ENCODE data around the gene MRPL1.
"Not testable (repeated sequence)": the region's sequence is repeated elsewhere in the genome, so short reads cannot be mapped to it uniquely, and the experiment has no call there.

The MRPL1 gene

DNA sequence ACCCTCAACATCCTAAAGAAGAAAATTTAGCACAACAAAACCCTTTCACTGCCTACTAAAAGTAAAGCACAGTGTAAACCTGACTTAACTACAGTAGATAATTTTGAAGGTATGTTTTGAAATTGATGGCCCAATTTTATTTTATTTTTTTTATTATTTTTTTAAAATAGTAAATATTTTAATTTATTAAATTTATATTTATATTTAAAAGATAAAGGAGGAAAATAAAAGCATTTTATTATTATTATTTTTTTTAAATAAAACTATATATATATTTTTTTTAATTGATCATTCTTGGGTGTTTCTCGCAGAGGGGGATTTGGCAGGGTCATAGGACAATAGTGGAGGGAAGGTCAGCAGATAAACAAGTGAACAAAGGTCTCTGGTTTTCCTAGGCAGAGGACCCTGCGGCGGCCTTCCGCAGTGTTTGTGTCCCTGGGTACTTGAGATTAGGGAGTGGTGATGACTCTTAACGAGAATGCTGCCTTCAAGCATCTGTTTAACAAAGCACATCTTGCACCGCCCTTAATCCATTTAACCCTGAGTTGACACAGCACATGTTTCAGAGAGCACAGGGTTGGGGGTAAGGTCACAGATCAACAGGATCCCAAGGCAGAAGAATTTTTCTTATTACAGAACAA, 120.4 kb downstream of the MRPL1 start:
- DNase-seq (ENCODE audit: low read depth in 2 of 2) = not testable (repeated sequence)

DNA sequence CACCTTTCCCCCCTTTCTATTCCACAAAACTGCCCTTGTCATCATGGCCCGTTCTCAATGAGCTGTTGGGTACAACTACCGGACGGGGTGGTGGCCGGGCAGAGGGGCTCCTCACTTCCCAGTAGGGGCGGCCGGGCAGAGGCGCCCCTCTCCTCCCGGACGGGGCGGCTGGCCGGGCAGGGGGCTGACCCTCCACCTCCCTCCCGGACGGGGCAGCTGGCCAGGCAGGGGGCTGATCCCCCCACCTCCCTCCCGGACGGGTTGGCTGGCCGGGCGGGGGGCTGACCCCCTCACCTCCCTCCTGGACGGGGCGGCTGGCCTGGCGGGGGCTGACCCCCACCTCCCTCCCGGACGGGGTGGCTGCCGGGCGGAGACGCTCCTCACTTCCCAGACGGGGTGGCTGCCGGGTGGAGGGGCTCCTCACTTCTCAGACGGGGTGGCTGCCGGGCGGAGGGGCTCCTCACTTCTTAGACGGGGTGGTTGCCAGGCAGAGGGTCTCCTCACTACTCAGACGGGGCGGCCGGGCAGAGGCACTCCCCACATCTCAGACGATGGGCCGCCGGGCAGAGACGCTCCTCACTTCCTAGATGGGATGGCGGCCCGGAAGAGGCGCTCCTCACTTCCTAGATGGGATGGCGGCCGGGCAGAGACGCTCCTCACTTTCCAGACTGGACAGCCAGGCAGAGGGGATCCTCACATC, 121.1 kb downstream of the MRPL1 start:
- DNase-seq (ENCODE audit: low read depth in 2 of 2) = not testable (repeated sequence)

DNA sequence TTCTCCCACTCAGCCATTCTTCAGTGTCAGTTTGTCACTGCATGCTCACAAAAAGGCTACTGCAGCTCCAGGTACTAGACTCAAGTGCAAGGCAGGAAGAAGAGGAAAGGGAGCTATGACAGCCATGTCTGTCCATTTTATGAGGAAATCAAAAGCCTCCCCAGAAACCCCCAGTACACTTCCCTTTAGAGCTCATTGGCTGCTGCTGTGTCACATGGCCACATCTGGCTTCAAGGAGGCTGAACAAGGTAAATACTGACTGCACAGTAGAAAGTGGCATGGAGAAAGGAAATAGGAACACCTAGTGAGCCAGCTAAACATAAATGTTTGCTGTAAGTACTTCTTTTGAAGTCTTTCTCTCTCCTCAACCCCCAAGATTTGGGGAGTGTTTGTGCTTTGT, 127.3 kb downstream of the MRPL1 start:
- no peak for DNase-seq (ENCODE audit: low read depth in 2 of 2)

DNA sequence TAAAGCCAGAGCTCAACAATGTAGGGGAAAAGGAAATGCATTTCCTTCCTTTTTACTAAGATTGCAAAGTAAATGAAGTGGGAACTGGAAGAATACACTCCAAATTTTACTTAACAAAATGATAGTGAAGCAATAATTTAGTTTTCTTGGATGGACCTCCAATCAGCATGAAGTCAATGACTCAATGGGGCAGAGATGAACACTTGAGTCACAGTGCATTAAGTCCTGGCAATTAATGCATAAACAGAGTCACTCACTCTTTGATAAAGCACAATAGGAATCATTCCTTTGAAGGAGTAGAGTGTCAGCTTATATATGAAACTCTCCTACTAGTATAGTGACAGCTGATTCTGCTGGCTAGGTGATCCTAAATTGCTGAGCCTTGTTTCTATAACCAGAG, 127.8 kb downstream of the MRPL1 start:
- DNase-seq (ENCODE audit: low read depth in 2 of 2) = no peak

DNA sequence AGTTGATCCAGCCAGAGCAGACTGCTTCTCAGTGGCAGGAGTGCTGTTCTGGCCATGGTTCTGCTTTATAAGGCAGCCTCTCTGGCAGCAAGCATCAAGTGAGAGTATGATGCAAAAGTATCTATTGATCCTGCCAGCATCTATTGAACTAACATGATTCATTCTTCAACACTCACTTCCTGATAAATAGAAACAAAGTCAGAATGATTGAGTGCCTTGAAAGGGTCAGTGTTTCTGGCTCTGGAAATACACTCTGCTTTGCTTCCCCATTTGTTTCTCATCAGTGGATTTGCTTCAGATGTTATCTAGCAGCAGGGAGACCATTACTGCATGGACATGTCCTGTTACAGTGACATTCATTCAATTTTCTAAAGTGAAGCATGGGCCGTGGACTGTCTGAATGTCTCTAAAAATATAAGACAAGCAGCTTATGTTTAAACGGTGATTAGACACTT, 128.3 kb downstream of the MRPL1 start:
- DNase-seq (ENCODE audit: low read depth in 2 of 2) = no peak

DNA sequence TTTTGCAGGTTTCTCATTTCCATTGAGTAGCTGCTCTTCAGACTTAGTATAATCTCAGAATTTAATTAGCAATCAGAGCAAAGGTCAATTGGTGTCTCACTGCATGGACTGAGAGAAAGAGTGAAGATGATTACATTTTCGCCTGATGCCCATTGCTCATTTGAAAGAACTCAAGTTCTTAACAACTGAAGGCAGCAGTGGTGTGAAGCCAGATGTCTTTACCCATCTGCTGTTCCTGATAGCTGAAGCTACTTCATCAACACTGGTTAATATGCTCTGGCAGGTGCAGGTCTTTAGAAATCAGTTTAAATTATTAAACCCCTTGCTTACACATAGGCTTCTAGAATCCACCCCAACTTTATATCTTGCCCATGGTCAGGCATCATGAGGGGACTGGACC, 130.0 kb downstream of the MRPL1 start:
- DNase-seq (ENCODE audit: low read depth in 2 of 2) = no peak

DNA sequence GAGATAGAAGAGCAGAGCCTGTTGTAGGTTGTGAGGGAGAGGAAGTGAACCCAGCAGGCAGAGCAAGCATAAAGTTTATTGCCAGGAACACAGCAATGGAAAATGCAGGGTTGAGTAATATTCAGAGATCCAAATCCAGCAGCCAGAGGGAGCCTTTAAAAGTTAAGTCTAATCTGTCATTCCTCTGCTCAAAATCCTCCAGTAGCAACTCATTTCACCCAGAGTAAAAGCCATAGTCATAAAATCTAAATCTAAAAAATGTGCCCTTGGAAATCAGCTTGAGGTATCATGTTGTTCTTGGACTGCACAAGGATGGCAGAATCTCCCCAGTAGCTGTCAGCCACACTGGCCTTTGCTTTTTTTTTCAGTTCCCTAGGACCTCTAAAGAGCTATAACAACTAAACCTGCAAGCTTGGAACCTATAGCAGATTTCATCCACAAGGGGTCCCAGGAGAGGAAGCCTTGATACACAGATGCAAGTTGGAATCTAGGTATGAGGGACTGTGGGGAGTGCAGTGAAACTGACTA, 131.6 kb downstream of the MRPL1 start:
- DNase-seq (ENCODE audit: low read depth in 2 of 2) = no peak

DNA sequence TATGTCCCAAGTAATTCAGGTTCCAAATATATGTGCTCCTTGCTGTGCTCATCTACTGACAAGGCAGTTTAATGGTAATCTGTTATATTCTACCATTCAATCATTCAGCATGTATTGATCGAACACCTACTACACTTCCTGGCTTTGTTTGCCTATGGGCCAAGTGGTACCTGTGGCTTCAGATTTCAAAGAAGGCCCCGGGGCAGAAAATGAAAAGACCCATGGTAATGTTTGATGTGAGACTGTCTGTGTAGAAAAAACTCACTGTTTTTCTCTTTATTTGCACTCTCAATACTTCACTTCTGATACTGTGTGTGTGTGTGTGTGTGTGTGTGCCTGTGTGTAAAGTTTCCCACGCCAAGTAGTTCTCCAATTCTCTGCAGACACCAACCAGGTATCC, 133.4 kb downstream of the MRPL1 start:
- no peak for DNase-seq (ENCODE audit: low read depth in 2 of 2)

DNA sequence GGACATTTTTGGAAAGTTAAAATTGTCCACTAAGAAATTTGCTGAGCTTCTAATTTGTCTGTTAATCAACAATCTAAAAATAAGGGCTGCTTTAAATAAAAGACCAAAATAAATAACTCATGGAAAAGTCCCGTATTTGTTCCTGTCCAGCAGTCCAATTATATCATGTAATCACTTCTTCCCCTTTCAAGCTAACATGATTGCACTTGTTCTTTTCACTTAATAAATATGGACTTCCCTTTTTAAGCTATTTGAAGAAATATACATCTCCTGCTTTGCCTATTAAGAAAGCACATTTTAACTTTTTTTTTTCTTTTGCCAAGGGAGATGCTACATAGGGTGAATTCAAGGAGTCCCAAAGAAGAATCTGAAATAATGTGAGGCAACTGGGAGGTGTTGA, 138.9 kb downstream of the MRPL1 start:
- DNase-seq (ENCODE audit: low read depth in 2 of 2) = no peak

DNA sequence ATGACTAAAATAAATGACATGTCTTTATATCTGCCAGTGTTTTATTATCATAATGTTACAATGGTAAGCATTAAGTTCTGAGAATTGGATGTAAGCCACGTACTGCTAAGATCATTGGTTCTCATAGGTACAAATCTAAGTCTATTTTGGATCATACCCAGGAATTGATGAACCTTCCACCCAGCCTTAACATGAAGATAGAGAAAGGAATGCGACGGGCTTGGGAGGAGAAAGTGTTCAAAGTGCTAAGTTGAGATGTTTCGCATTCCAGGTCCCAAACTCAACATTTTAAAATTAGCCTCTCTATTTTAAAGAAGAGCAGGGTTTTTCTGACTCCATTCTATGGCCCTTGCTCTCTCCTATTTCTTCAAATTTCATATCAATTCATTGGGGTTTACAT, 139.6 kb downstream of the MRPL1 start:
- no peak for DNase-seq (ENCODE audit: low read depth in 2 of 2)

Measured in stimulated activated CD8-positive, alpha-beta memory T cell treated with anti-CD3 and anti-CD28 coated beads, Interleukin-15, amount 100 ng/mL, for 4 hours (primary cell).